A673 (cell line): ENCODE results near the gene NRF1. TPM values are rescaled to one million over a fixed set of nuclear protein-coding genes. Genes with fewer than 3 reads are reported as not detected.

ENCODE experiments used
- BruUV-seq: library from RNA; stranded (reverse); fragments of 400-500 nt; replicated peaks from 2 replicates; lab custom pipeline; 2021; lab: Mats Ljungman, UMichigan
- CTCF ChIA-PET: fragments of 300-600 bp; sonication (Branson Sonifier 250); formaldehyde crosslinking; loops from one replicate; lab custom pipeline; 2022; ENCODE audit warnings: antibody characterized with exemption; lab: Charles Lee
- POLR2A ChIA-PET: fragments of 300-600 bp; sonication (Branson Sonifier 250); formaldehyde crosslinking; loops from one replicate; lab custom pipeline; 2022; ENCODE audit warnings: antibody characterized with exemption; ENCODE audit not compliant: low non-redundant PET; lab: Charles Lee
- DNase-seq: peaks from one replicate; pipeline ENCODE4 v3.0.0-alpha.2; 2015; ENCODE audit warnings: low spot score
- H3K27ac ChIP-seq: fragments of 200-600 bp; sonication (generic); 2 replicates; pipeline ENCODE4 v1.5.1; 2016; ENCODE audit warnings: mixed run types, low read depth, mild to moderate bottlenecking, mixed read lengths, antibody characterized with exemption, low read length; ENCODE audit not compliant: poor library complexity, severe bottlenecking
- H3K27me3 ChIP-seq: fragments of 200-600 bp; sonication (generic); replicated peaks from 2 replicates; pipeline ENCODE4 v1.6.1; 2017; ENCODE audit warnings: mixed run types, low read depth, mild to moderate bottlenecking, mixed read lengths, antibody characterized with exemption, low read length; ENCODE audit not compliant: insufficient read depth, poor library complexity
- H3K36me3 ChIP-seq: fragments of 200-600 bp; sonication (generic); 2 replicates; pipeline ENCODE4 v1.6.1; 2016; ENCODE audit warnings: mixed run types, mild to moderate bottlenecking, mixed read lengths, antibody characterized with exemption, low read length; ENCODE audit not compliant: insufficient read depth, poor library complexity, severe bottlenecking
- H3K4me1 ChIP-seq: fragments of 200-600 bp; sonication (generic); 2 replicates; pipeline ENCODE4 v1.6.1; 2017; ENCODE audit warnings: mixed run types, mild to moderate bottlenecking, mixed read lengths, antibody characterized with exemption, low read length; ENCODE audit not compliant: insufficient read depth, poor library complexity, severe bottlenecking
- H3K4me3 ChIP-seq: fragments of 200-600 bp; sonication (generic); 2 replicates; pipeline ENCODE4 v1.5.1; 2016; ENCODE audit warnings: low read depth, mixed run types, mild to moderate bottlenecking, mixed read lengths, low read length; ENCODE audit not compliant: poor library complexity, severe bottlenecking
- H3K9me3 ChIP-seq: fragments of 200-600 bp; sonication (generic); 2 replicates; pipeline ENCODE4 v1.6.1; 2016; ENCODE audit warnings: mixed run types, low read depth, mild to moderate bottlenecking, mixed read lengths, antibody characterized with exemption, low read length; ENCODE audit not compliant: poor library complexity, severe bottlenecking
- EZH2 ChIP-seq: fragments of 200-600 bp; sonication (generic); IDR thresholded peaks from 2 replicates; pipeline ENCODE4 v1.6.1; 2017; ENCODE audit warnings: borderline replicate concordance, low read depth, mild to moderate bottlenecking, mixed read lengths, antibody characterized with exemption, low read length; ENCODE audit not compliant: poor library complexity, severe bottlenecking
- intact Hi-C: fragments of 100-400 bp; cut with micrococcal nuclease; formaldehyde crosslinking; loops from one replicate; pipeline ENCODE4 v1.10.0; 2022; ENCODE audit not compliant: unreplicated experiment
- total RNA-seq: library from RNA; stranded (reverse); gene quantifications from 2 replicates; pipeline ENCODE4 v1.2.3, GENCODE V29; 2021
- TF ChIP-seq, protein P1 (sequence below): fragments of 300-800, 200-600 bp; sonication (generic); conservative IDR thresholded peaks from 2 replicates; pipeline ENCODE4 v1.5.1; 2017; ENCODE audit warnings: low read depth, mild to moderate bottlenecking, antibody characterized with exemption, low read length, moderate library complexity, mixed read lengths

Gene NRF1
- total RNA-seq, 1 experiment from 2014 or later: 30.2 TPM

DNA sequence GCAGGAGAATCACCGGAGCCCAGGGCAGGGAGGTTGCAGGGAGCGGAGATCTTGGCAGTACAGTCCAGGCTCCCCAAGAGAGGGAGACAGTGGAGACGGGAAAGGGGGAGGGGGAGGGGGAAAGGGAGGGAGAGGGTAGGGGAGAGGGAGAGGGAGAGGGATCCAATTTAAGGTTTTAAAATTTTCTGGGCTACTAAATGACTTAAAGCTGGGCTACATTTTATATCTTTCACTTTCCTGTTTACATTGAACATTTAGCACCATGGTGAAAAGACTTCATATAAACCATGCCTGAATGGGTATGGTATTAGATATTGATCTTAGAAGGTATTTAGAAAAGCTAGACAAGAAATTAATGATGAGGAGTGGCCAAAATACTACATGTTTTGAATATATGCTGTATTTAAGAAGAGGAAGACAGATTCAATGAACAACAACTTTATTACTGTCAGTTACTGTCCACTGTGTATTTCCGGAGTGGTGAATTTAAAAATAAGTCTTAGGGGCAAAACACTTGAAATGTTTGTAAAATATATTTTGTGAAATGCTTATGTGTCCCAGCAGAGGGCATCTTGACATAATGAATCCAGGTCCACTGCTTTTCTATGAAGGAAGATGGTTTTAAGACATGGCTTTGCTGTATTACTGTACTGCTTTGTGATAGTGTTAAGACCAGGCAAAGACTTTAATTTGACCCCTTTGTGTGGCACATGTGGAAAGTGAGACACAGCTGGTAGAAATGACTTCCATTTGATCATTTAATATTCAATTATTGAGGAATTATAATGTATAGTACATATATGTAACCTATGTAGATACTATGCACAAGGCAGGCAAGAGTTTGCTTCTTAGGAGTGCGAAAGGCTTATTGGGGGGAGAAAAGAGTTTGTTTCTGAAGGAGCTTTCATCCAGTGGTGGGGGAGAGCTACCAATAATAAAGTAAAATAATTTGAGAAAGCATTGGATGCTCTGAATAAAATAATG is 52.8 kb downstream of the NRF1 start:
- DNase-seq: peak; percentile 65
- ChIA-PET POLR2A (no interaction called here), CTCF (interaction anchor here (1.1 kb wide), 1 partner anchor 161 kb away, joined by 3 read pairs; no protein-coding TSS in a partner anchor)
- BruUV-seq: no TSS peak
- intact Hi-C loops: loop anchor here (2.0 kb wide), 2 partner anchors 160 to 346 kb away; no protein-coding TSS in a partner anchor
- TF ChIP-seq, protein P1, sequence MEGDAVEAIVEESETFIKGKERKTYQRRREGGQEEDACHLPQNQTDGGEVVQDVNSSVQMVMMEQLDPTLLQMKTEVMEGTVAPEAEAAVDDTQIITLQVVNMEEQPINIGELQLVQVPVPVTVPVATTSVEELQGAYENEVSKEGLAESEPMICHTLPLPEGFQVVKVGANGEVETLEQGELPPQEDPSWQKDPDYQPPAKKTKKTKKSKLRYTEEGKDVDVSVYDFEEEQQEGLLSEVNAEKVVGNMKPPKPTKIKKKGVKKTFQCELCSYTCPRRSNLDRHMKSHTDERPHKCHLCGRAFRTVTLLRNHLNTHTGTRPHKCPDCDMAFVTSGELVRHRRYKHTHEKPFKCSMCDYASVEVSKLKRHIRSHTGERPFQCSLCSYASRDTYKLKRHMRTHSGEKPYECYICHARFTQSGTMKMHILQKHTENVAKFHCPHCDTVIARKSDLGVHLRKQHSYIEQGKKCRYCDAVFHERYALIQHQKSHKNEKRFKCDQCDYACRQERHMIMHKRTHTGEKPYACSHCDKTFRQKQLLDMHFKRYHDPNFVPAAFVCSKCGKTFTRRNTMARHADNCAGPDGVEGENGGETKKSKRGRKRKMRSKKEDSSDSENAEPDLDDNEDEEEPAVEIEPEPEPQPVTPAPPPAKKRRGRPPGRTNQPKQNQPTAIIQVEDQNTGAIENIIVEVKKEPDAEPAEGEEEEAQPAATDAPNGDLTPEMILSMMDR: peak; percentile 65
- no peak for TF ChIP-seq EZH2
- no peak overlapping the region for H3K4me3 ChIP-seq
- H3K36me3 ChIP-seq: peaks cover 22% of the 10 kb centered on the region
- no peak overlapping the region for H3K27ac ChIP-seq
- peaks cover 5% of the 10 kb centered on the region for H3K4me1 ChIP-seq
- H3K27me3 ChIP-seq: no peaks in the 10 kb centered on the region
- H3K9me3 ChIP-seq: peaks cover 25% of the 10 kb centered on the region

DNA sequence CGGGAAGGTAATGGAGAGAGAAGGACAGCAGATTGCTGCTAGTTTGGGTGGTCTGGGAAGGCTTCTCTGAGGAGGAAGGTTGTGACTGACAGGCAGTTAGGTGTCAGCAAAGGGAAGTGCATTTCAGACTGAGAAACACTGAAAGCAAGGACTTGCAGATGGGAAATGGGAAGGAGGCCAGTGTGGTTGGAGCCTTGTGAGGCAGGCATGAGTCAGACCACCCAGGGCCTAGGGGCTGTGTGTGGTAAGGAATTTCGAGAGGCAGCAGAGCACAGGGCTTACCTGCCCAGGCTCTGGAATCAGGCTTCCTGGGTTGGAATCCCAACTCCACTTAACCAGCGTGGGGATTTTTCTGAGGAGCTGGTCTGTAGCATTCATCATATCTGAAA is 53.5 kb downstream of the NRF1 start:
- no TSS peak for BruUV-seq
- DNase-seq: peak; percentile 65
- TF ChIP-seq EZH2: no peak
- TF ChIP-seq, protein P1: no peak
- H3K4me3 ChIP-seq: no peak overlapping the region
- CTCF ChIA-PET: interaction anchor here (1.0 kb wide), 1 partner anchor 160 kb away, joined by 4 read pairs; no protein-coding TSS in a partner anchor
- POLR2A ChIA-PET: no interaction called here
- H3K36me3 ChIP-seq: peaks cover 16% of the 10 kb centered on the region
- H3K27ac ChIP-seq: no peak overlapping the region
- peaks cover 5% of the 10 kb centered on the region for H3K4me1 ChIP-seq
- intact Hi-C loops: loop anchor here (2.0 kb wide), 2 partner anchors 160 to 346 kb away; no protein-coding TSS in a partner anchor
- peaks cover 19% of the 10 kb centered on the region for H3K9me3 ChIP-seq
- no peaks in the 10 kb centered on the region for H3K27me3 ChIP-seq

DNA sequence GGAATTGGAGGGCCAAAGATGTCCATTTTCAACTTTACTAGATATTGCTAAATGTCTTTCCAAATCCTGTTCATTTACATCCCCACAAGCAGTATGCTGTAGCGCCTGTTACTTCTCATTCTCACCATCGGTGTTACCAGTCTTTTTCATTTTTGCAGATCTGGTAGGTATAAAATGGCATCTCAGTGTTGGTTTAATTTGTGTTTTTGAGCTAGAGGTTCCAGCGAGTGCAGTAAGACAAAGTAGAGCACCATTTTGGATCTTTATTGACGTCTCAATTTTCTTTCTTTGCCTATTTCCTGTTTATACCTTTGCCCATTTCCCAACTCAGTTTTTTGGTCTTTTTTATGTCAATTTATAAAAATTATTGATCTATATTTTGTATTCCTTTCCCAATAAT is 55.6 kb downstream of the NRF1 start:
- TF ChIP-seq EZH2: no peak
- TF ChIP-seq, protein P1: no peak
- no peak for DNase-seq
- peaks cover 11% of the 10 kb centered on the region for H3K4me1 ChIP-seq
- H3K4me3 ChIP-seq: no peak overlapping the region
- intact Hi-C loops: no loop called here
- no TSS peak for BruUV-seq
- H3K27me3 ChIP-seq: no peaks in the 10 kb centered on the region
- POLR2A ChIA-PET: no interaction called here
- peaks cover under 1% of the 10 kb centered on the region for H3K9me3 ChIP-seq
- no peak overlapping the region for H3K27ac ChIP-seq
- CTCF ChIA-PET: no interaction called here
- peaks cover 2% of the 10 kb centered on the region for H3K36me3 ChIP-seq
